ENCODE results near the gene SLC18A3. TPM values are rescaled to one million over a fixed set of nuclear protein-coding genes. Genes with fewer than 3 reads are reported as not detected.
A peak's percentile ranks its signal among the peaks of the same experiment; 100 is the strongest.

SLC18A3 gene
- total RNA-seq, 1 donor from 2014 or later: 1.6 TPM

- H3K4me3 Mint-ChIP-seq: no peak overlapping the region
- no peaks in the 10 kb centered on the region for H3K9me3 Mint-ChIP-seq
- peaks cover 56% of the 10 kb centered on the region for H3K27me3 Mint-ChIP-seq
- H3K4me1 Mint-ChIP-seq (ENCODE audit: unreplicated experiment): peaks cover 3% of the 10 kb centered on the region
- no peaks in the 10 kb centered on the region for H3K36me3 Mint-ChIP-seq
- no peak for DNase-seq (ENCODE audit: extremely low spot score, unreplicated experiment)
- no peak for TF ChIP-seq CTCF (conservative IDR thresholded peaks at IDR 0.05)
- H3K27ac Mint-ChIP-seq: no peak overlapping the region
Measured at GRCh38 chr10:49599546-49599945, 10.6 kb upstream of the SLC18A3 start.

- Mint-ChIP-seq H3K4me3 (no peak overlapping the region), H3K36me3 (no peaks in the 10 kb centered on the region), H3K27me3 (peaks cover 59% of the 10 kb centered on the region), H3K4me1 (ENCODE audit: unreplicated experiment) (no peaks in the 10 kb centered on the region), H3K9me3 (no peaks in the 10 kb centered on the region), H3K27ac (no peak overlapping the region)
- DNase-seq (ENCODE audit: extremely low spot score, unreplicated experiment): no peak
- no peak for TF ChIP-seq CTCF (conservative IDR thresholded peaks at IDR 0.05)
Measured at GRCh38 chr10:49600046-49600445, 10.1 kb upstream of the SLC18A3 start.

GRCh38 chr10:49600781-49601400 lies 9.2 kb upstream of the SLC18A3 start:
- H3K27me3 Mint-ChIP-seq: peaks cover 65% of the 10 kb centered on the region
- H3K4me3 Mint-ChIP-seq: no peak overlapping the region
- H3K9me3 Mint-ChIP-seq: no peaks in the 10 kb centered on the region
- no peak for TF ChIP-seq CTCF (conservative IDR thresholded peaks at IDR 0.05)
- H3K4me1 Mint-ChIP-seq (ENCODE audit: unreplicated experiment): no peaks in the 10 kb centered on the region
- no peaks in the 10 kb centered on the region for H3K36me3 Mint-ChIP-seq
- H3K27ac Mint-ChIP-seq: no peak overlapping the region
- no peak for DNase-seq (ENCODE audit: extremely low spot score, unreplicated experiment)

- Mint-ChIP-seq H3K4me1 (ENCODE audit: unreplicated experiment) (no peaks in the 10 kb centered on the region), H3K9me3 (no peaks in the 10 kb centered on the region), H3K27me3 (peaks cover 69% of the 10 kb centered on the region), H3K4me3 (no peak overlapping the region), H3K36me3 (no peaks in the 10 kb centered on the region), H3K27ac (no peak overlapping the region)
- peak; percentile 48 for DNase-seq (ENCODE audit: extremely low spot score, unreplicated experiment)
- TF ChIP-seq CTCF (conservative IDR thresholded peaks at IDR 0.05): no peak
Measured at GRCh38 chr10:49601857-49602256, 8.3 kb upstream of the SLC18A3 start.

DNA sequence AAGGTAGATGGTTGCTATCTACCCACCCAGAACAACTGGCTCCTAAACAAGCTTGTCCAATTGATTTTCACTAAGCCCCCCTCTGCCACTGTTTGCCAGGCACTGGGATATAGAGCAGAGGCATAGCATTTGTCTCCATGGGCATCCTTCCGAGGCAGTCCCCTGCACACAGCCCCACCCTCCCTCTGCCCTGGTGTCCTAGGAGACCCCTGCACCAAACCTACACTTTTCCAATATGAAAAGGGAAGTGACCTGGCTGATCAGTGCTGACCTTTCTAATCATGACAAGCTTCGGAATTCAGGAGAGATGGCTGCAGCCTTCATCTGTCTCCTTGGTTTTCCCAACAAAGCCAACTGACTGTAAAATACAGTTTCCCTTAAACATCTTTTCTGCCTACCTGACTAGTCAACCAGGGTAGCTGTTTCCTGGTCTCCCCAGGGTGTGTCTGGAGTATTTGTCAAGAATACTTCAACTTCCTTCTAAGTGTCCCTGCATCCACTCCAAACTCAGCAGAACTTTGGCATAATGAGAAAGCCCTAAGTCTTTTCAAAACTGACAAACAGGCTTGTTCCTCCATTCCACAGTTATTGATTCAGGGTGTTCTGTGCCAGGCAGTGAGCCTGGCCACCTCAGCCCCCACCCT lies 7.6 kb upstream of the SLC18A3 start:
- no peak overlapping the region for H3K4me3 Mint-ChIP-seq
- peaks cover 74% of the 10 kb centered on the region for H3K27me3 Mint-ChIP-seq
- H3K36me3 Mint-ChIP-seq: no peaks in the 10 kb centered on the region
- no peak overlapping the region for H3K27ac Mint-ChIP-seq
- H3K9me3 Mint-ChIP-seq: no peaks in the 10 kb centered on the region
- peak; percentile 15 for DNase-seq (ENCODE audit: extremely low spot score, unreplicated experiment)
- no peak for TF ChIP-seq CTCF (conservative IDR thresholded peaks at IDR 0.05)
- H3K4me1 Mint-ChIP-seq (ENCODE audit: unreplicated experiment): no peaks in the 10 kb centered on the region
